IMR-90 (cell line): ENCODE results near the gene GXYLT1. TPM values are rescaled to one million over a fixed set of nuclear protein-coding genes. Genes with fewer than 3 reads are reported as not detected.
"Not testable (repeated sequence)": the region's sequence is repeated elsewhere in the genome, so short reads cannot be mapped to it uniquely, and the experiment has no call there.

Experiments
- ATAC-seq: fragments of 200-7000 bp; cut with Tn5 transposase; 2 replicates; pipeline ENCODE4 v1.9.1; 2020; ENCODE audit warnings: low read depth, mild to moderate bottlenecking, moderate library complexity
- BruUV-seq: library from RNA; stranded (reverse); fragments of 400-500 nt; replicated peaks from 2 replicates; lab custom pipeline; 2021; lab: Mats Ljungman, UMichigan
- CTCF ChIA-PET: fragments of 300-600 bp; formaldehyde crosslinking; extraction: SDS; loops from one replicate; lab custom pipeline; 2021; ENCODE audit warnings: antibody characterized with exemption; lab: Yijun Ruan, JAX
- POLR2A ChIA-PET: fragments of 300-600 bp; sonication (Branson Sonifier 250); formaldehyde crosslinking; loops from one replicate; lab custom pipeline; 2022; ENCODE audit warnings: antibody characterized with exemption; ENCODE audit not compliant: unreplicated experiment; lab: Charles Lee
- DNase-seq: peaks from one replicate; pipeline ENCODE4 v3.0.0; 2013
- H2AFZ ChIP-seq: replicated peaks from 2 replicates; pipeline ENCODE3; 2013; ENCODE audit warnings: low read length, mild to moderate bottlenecking; ENCODE audit not compliant: poor library complexity
- H2AK5ac ChIP-seq: 2 replicates; pipeline ENCODE4 v1.6.1; 2013; ENCODE audit warnings: low read depth, low read length, inconsistent platforms
- H2AK9ac ChIP-seq: replicated peaks from 2 replicates; pipeline ENCODE3; 2013; ENCODE audit warnings: mild to moderate bottlenecking, low read depth, low read length, moderate library complexity; ENCODE audit not compliant: poor library complexity
- H2BK120ac ChIP-seq: 2 replicates; pipeline ENCODE4 v1.6.1; 2013; ENCODE audit warnings: low read depth, low read length, inconsistent platforms
- H2BK15ac ChIP-seq: 3 replicates; pipeline ENCODE4 v1.6.1; 2013; ENCODE audit warnings: low read depth, low read length, inconsistent platforms
- H2BK20ac ChIP-seq: 2 replicates; pipeline ENCODE4 v1.6.1; 2013; ENCODE audit warnings: low read depth, mild to moderate bottlenecking, inconsistent platforms, low read length, moderate library complexity
- H2BK5ac ChIP-seq: 2 replicates; pipeline ENCODE4 v1.6.1; 2013; ENCODE audit warnings: mild to moderate bottlenecking, low read depth, low read length, inconsistent platforms; ENCODE audit not compliant: poor library complexity, severe bottlenecking
- H3K14ac ChIP-seq: replicated peaks from 2 replicates; pipeline ENCODE4 v1.6.1; 2013; ENCODE audit warnings: low read depth, low read length, inconsistent platforms
- H3K18ac ChIP-seq: 2 replicates; pipeline ENCODE4 v1.6.1; 2013; ENCODE audit warnings: low read depth, low read length, control low read depth
- H3K23ac ChIP-seq: 2 replicates; pipeline ENCODE4 v1.6.1; 2013; ENCODE audit warnings: low read depth, low read length, inconsistent platforms
- H3K27ac ChIP-seq: 2 replicates; pipeline ENCODE4 v1.5.1; 2013; ENCODE audit warnings: mild to moderate bottlenecking, control low read depth, low read length; ENCODE audit not compliant: insufficient read depth
- H3K27me3 ChIP-seq: 2 replicates; pipeline ENCODE4 v1.6.1; 2013; ENCODE audit warnings: low read length; ENCODE audit not compliant: control insufficient read depth, insufficient read depth
- H3K36me3 ChIP-seq: 2 replicates; pipeline ENCODE4 v1.6.1; 2013; ENCODE audit warnings: low read length, mixed read lengths; ENCODE audit not compliant: control insufficient read depth, insufficient read depth
- H3K4ac ChIP-seq: 2 replicates; pipeline ENCODE4 v1.6.1; 2013; ENCODE audit warnings: low read depth, low read length, inconsistent platforms
- H3K4me1 ChIP-seq: 2 replicates; pipeline ENCODE4 v1.6.1; 2013; ENCODE audit warnings: low read length, mixed read lengths; ENCODE audit not compliant: control insufficient read depth, insufficient read depth
- H3K4me2 ChIP-seq: 2 replicates; pipeline ENCODE4 v1.6.1; 2013; ENCODE audit warnings: low read depth, mild to moderate bottlenecking, control low read depth, low read length, moderate library complexity
- H3K4me3 ChIP-seq: 2 replicates; pipeline ENCODE4 v1.5.1; 2013; ENCODE audit warnings: low read depth, mild to moderate bottlenecking, control low read depth, low read length, moderate library complexity; ENCODE audit not compliant: insufficient read depth
- H3K56ac ChIP-seq: 2 replicates; pipeline ENCODE4 v1.6.1; 2013; ENCODE audit warnings: low read length, inconsistent platforms; ENCODE audit not compliant: insufficient read depth; ENCODE audit errors: extremely low read depth
- H3K79me1 ChIP-seq, 2 experiments: 2 replicates each; pipeline ENCODE4 v1.6.1; 2013; ENCODE audit warnings: low read length in 2 of 2, inconsistent platforms in 1 of 2, low read depth in 1 of 2
- H3K9ac ChIP-seq: 2 replicates; pipeline ENCODE4 v1.6.1; 2013; ENCODE audit warnings: low read depth, low read length, control low read depth
- H3K9me1 ChIP-seq: 2 replicates; pipeline ENCODE4 v1.6.1; 2013; ENCODE audit warnings: low read length, inconsistent platforms; ENCODE audit not compliant: insufficient read depth
- H3K9me3 ChIP-seq: 2 replicates; pipeline ENCODE4 v1.6.1; 2013; ENCODE audit warnings: low read length; ENCODE audit not compliant: control insufficient read depth, insufficient read depth
- H4K20me1 ChIP-seq: 2 replicates; pipeline ENCODE4 v1.6.1; 2013; ENCODE audit warnings: low read length, inconsistent platforms; ENCODE audit not compliant: insufficient read depth
- H4K5ac ChIP-seq: 2 replicates; pipeline ENCODE4 v1.6.1; 2013; ENCODE audit warnings: mild to moderate bottlenecking, low read depth, low read length, control low read depth
- H4K8ac ChIP-seq, 2 experiments: 2 replicates each; pipeline ENCODE4 v1.6.1; 2013; ENCODE audit warnings: low read depth in 2 of 2, low read length in 2 of 2, control low read depth in 1 of 2, inconsistent platforms in 1 of 2
- H4K91ac ChIP-seq: 2 replicates; pipeline ENCODE4 v1.6.1; 2013; ENCODE audit warnings: low read depth, low read length, inconsistent platforms; ENCODE audit not compliant: insufficient read depth
- WGBS, 2 experiments: methylation state at CpG; one replicate each; pipeline versions ENCODE4 v1.1.5 to v1.1.7; 2013; ENCODE audit warnings: missing lambda C conversion rate in 2 of 2; ENCODE audit not compliant: insufficient read length in 1 of 2; ENCODE audit errors: extremely low coverage in 2 of 2; 5-methylcytosine and 5-hydroxymethylcytosine counted together
- dilution Hi-C: fragments of 300-500 bp; cut with HindIII; formaldehyde crosslinking; loops from one replicate; pipeline ENCODE4 v1.14.3; 2018; ENCODE audit warnings: low sequenced_read_pairs; ENCODE audit not compliant: unreplicated experiment
- in situ Hi-C: fragments of 300-500 bp; cut with MboI; formaldehyde crosslinking; loops from 3 replicates; pipeline ENCODE4 v1.14.3; 2019; ENCODE audit warnings: low sequenced_read_pairs, inconsistent platforms, mixed read lengths
- intact Hi-C: fragments of 100-400 bp; cut with micrococcal nuclease; formaldehyde crosslinking; loops from 2 replicates; pipeline ENCODE4 v1.10.0; 2022
- polyA plus RNA-seq, 3 experiments: library from polyadenylated mRNA; depleted of rRNA; stranded (reverse); fragments of >200 nt; gene quantifications; 2 replicates each; pipeline ENCODE4 v1.2.3, GENCODE V29; 2012; ENCODE audit warnings: low replicate concordance in 1 of 3
- total RNA-seq: library from RNA; depleted of rRNA; stranded (reverse); fragments of >200 nt; gene quantifications from 2 replicates; pipeline ENCODE4 v1.2.3, GENCODE V29; 2012

GXYLT1 gene
- total and polyA plus RNA-seq, 2 of the 4 experiments (the other 2 are of a cell fraction): 8.5 to 8.6 TPM

DNA sequence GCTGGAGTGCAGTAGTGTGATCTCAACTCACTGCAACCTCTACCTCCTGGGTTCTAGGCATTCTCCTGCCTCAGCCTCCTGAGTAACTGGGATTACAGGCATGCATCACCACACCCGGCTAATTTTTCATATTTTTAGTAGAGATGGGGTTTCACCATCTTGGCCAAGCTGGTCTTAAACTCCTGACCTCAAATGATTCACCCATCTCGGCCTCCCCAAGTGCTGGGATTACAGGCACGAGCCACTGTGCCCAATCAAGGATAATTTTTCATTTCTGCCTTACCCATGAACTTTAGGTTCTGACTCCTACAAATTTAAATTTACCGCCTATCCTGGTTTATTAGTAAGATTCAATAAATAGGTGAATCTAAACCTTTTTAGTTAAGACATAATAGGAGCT lies 37.9 kb downstream of the GXYLT1 start:
- H3K27ac ChIP-seq, BruUV-seq, H2BK5ac ChIP-seq, H2BK15ac ChIP-seq, dilution Hi-C loops, H4K91ac ChIP-seq, H3K4ac ChIP-seq, H3K14ac ChIP-seq, H3K56ac ChIP-seq, DNase-seq, H3K79me1 ChIP-seq, H3K9me1 ChIP-seq, H2AFZ ChIP-seq, H3K23ac ChIP-seq, intact Hi-C loops, H3K9me3 ChIP-seq, CTCF ChIA-PET, POLR2A ChIA-PET, H2BK20ac ChIP-seq, H4K8ac ChIP-seq, H4K20me1 ChIP-seq, H4K5ac ChIP-seq, H3K4me1 ChIP-seq, in situ Hi-C loops, H3K36me3 ChIP-seq, ATAC-seq, H3K18ac ChIP-seq, H3K9ac ChIP-seq, H3K4me3 ChIP-seq, H2AK9ac ChIP-seq, H2BK120ac ChIP-seq, H3K27me3 ChIP-seq, H3K4me2 ChIP-seq, H2AK5ac ChIP-seq: not testable (repeated sequence)
- no CpG with 5 or more reads among the region's 4 CpGs for WGBS, 2 experiments
